Measurements from ENCODE around the gene TOR4A.

DNA sequence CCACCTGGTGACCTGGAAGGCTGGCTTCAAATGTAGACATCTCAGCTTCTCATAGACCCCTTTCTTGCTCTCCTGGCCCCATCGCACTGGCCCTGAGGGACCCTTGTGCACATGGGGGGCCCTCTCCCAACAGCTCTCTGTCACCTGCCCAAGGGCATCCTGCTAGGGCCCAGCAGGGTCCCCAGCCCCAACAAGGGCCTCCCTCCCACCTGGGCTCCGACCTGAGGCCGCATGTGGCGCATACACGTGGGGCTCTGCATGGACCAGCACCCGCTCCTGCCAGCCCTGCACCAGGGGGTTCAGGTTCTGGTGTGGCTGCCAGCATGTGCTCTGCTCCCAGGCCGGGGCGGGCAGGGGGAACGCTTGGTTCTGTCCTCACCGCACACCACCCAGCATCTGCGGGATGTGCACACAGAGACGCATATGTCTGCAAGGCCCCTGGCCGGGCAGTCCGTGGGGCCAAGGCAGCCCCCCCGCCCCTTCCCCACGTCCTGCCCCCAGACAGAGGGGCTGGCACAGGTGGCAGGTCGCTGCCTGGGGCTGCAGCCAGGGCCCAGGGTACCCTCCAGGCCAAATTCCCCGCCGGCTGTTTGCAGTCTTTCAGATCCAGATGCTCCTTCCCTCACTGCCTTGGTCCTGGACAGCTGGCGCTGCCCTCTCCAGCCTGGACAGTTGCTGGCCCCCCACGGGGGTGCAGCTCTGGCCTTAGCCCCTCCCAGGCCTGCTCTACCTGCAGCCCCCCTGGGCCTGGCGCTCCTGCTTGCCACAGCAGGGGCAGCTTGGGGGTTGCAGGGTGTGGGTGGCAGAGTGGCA is 42.4 kb downstream of the TOR4A start:
- TF ChIP-seq, protein P1, sequence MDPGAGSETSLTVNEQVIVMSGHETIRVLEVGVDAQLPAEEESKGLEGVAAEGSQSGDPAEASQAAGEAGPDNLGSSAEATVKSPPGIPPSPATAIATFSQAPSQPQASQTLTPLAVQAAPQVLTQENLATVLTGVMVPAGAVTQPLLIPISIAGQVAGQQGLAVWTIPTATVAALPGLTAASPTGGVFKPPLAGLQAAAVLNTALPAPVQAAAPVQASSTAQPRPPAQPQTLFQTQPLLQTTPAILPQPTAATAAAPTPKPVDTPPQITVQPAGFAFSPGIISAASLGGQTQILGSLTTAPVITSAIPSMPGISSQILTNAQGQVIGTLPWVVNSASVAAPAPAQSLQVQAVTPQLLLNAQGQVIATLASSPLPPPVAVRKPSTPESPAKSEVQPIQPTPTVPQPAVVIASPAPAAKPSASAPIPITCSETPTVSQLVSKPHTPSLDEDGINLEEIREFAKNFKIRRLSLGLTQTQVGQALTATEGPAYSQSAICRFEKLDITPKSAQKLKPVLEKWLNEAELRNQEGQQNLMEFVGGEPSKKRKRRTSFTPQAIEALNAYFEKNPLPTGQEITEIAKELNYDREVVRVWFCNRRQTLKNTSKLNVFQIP (CRISPR knock-in tag; IDR thresholded peaks at IDR 0.05; ENCODE audit: borderline replicate concordance, low read depth), result no peak
- TF ChIP-seq ISL1 (CRISPR knock-in tag; IDR thresholded peaks at IDR 0.05) (no peak), RARB (CRISPR knock-in tag; IDR thresholded peaks at IDR 0.05) (no peak), ZFP30 (CRISPR knock-in tag; IDR thresholded peaks at IDR 0.05) (no peak), ZNF70 (CRISPR knock-in tag; IDR thresholded peaks at IDR 0.05) (no peak), SNAI2 (CRISPR knock-in tag; IDR thresholded peaks at IDR 0.05) (no peak), BACH2 (CRISPR knock-in tag; IDR thresholded peaks at IDR 0.05; ENCODE audit: borderline replicate concordance) (no peak), CSDC2 (CRISPR knock-in tag; IDR thresholded peaks at IDR 0.05) (no peak), ZFP3 (CRISPR knock-in tag; IDR thresholded peaks at IDR 0.05) (no peak)
- TF ChIP-seq, protein P2, sequence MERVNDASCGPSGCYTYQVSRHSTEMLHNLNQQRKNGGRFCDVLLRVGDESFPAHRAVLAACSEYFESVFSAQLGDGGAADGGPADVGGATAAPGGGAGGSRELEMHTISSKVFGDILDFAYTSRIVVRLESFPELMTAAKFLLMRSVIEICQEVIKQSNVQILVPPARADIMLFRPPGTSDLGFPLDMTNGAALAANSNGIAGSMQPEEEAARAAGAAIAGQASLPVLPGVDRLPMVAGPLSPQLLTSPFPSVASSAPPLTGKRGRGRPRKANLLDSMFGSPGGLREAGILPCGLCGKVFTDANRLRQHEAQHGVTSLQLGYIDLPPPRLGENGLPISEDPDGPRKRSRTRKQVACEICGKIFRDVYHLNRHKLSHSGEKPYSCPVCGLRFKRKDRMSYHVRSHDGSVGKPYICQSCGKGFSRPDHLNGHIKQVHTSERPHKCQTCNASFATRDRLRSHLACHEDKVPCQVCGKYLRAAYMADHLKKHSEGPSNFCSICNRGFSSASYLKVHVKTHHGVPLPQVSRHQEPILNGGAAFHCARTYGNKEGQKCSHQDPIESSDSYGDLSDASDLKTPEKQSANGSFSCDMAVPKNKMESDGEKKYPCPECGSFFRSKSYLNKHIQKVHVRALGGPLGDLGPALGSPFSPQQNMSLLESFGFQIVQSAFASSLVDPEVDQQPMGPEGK (CRISPR knock-in tag; IDR thresholded peaks at IDR 0.05; ENCODE audit: borderline replicate concordance), result no peak
